Measurements from ENCODE around the gene P2RY2. TPM values are rescaled to one million over a fixed set of nuclear protein-coding genes. Genes with fewer than 3 reads are reported as not detected.

Gene P2RY2
- not detected in 2 replicates for total RNA-seq (2014; rRNA removed; shearing (Covaris generic))

GRCh38 chr11:73218106-73218829 is at the start of gene P2RY2:
Gene P2RY2 (plus strand): TSS chr11:73218281. CDS start chr11:73234160, 15,879 bp downstream.

DNA sequence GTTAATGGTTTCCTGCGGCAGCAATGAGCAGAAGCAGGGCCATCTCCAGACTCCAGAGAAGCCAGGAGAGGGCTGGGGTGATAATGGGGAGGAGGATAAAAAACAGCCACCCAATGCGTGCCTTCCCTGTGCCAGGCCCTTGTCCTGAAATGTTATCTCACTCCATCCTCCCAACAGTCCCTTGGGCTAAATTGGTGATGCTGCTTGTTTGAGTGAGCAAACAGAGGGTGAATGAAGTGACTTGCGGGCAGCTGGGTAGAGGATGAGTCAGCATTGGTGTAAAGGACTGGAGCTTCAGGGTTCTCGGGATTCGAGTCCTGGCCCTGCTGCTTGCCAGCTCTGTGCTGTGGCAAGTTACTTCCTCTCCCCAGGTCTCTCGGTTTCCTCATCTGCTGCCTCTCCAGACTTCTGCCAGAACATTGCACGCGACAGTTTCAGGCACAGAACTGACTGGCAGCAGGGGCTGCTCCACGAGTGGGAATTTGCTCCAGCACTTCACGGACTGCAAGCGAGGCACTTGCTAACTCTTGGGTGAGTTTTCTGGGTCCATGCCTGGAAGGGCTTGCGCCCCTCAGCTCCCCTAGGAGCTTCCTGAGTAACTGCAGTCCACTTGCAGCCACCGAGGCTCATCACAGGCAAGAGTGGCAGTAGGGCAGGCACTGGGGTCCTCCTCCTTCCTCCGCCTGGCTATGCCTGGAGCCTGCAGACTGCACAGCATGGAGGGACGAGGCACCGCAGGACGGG is 54.0 kb downstream of the P2RY2 start, which contains the start of gene P2RY6:
TSS of gene P2RY6 (plus strand) at position 403 of the 744 bp plus-strand sequence. CDS start 24,181 bp downstream, outside the sequence.

Other genes with a start within 250 kb of the P2RY2 start
- gene FCHSD2, start 76.0 kb upstream of the P2RY2 start, total RNA-seq (2014; rRNA removed; shearing (Covaris generic)), result 4.9 and 5.5 TPM in 2 replicates
- gene P2RY6, start 54.1 kb downstream of the P2RY2 start, total RNA-seq (2014; rRNA removed; shearing (Covaris generic)), result 0.21 TPM in 1 of 2 replicates, not detected in the other
- gene ARHGEF17, start 90.0 kb downstream of the P2RY2 start, total RNA-seq (2014; rRNA removed; shearing (Covaris generic)), result 3.3 and 7.0 TPM in 2 replicates
- gene RELT, start 158.1 kb downstream of the P2RY2 start, total RNA-seq (2014; rRNA removed; shearing (Covaris generic)), result 24.3 and 28.3 TPM in 2 replicates